ENCODE data around the gene CADM1.

Gene CADM1

GRCh38 chr11:115244758-115245157, 259.5 kb downstream of the CADM1 start:
- no peak overlapping the region for H3K27ac ChIP-seq (ENCODE audit: low read length)
- H2AFZ ChIP-seq (ENCODE audit: low read length), result no peak overlapping the region
- H3K79me2 ChIP-seq (ENCODE audit: low read length), result peaks cover 30% of the 10 kb centered on the region
- no peak for DNase-seq
- H3K4me3 ChIP-seq (ENCODE audit: low read length), result no peak overlapping the region
- H3K27me3 ChIP-seq (replicated peaks; ENCODE audit: insufficient read depth, low read length), result no peaks in the 10 kb centered on the region
- TF ChIP-seq EZH2phosphoT487 (IDR thresholded peaks at IDR 0.05; ENCODE audit: low read length) (no peak), CTCF (IDR thresholded peaks at IDR 0.05; ENCODE audit: low read length) (no peak), EZH2 (optimal IDR thresholded peaks at IDR 0.05; ENCODE audit: low read depth, low read length) (no peak)
- no peaks in the 10 kb centered on the region for H4K20me1 ChIP-seq (ENCODE audit: insufficient read depth, low read length)
- H3K9ac ChIP-seq (ENCODE audit: low read length), result no peak overlapping the region
- no peaks in the 10 kb centered on the region for H3K4me1 ChIP-seq (ENCODE audit: low read length)
- no peaks in the 10 kb centered on the region for H3K9me2 ChIP-seq (replicated peaks; ENCODE audit: insufficient read depth, low read length)
- no peaks in the 10 kb centered on the region for H3F3A ChIP-seq (ENCODE audit: insufficient read depth, low read length)
- H3K9me3 ChIP-seq (replicated peaks; ENCODE audit: insufficient read depth, low read length), result no peaks in the 10 kb centered on the region
- no peak overlapping the region for H3K4me2 ChIP-seq (ENCODE audit: low read depth, low read length)
- no peaks in the 10 kb centered on the region for H3K36me3 ChIP-seq (replicated peaks; ENCODE audit: insufficient read depth, low read length)

- H3K4me1 ChIP-seq (ENCODE audit: low read length), result no peaks in the 10 kb centered on the region
- H3F3A ChIP-seq (ENCODE audit: insufficient read depth, low read length), result no peaks in the 10 kb centered on the region
- no peaks in the 10 kb centered on the region for H3K9me2 ChIP-seq (replicated peaks; ENCODE audit: insufficient read depth, low read length)
- no peaks in the 10 kb centered on the region for H3K27me3 ChIP-seq (replicated peaks; ENCODE audit: insufficient read depth, low read length)
- H3K27ac ChIP-seq (ENCODE audit: low read length), result no peak overlapping the region
- no peak overlapping the region for H2AFZ ChIP-seq (ENCODE audit: low read length)
- no peaks in the 10 kb centered on the region for H4K20me1 ChIP-seq (ENCODE audit: insufficient read depth, low read length)
- no peaks in the 10 kb centered on the region for H3K36me3 ChIP-seq (replicated peaks; ENCODE audit: insufficient read depth, low read length)
- no peak overlapping the region for H3K9ac ChIP-seq (ENCODE audit: low read length)
- H3K79me2 ChIP-seq (ENCODE audit: low read length), result peaks cover 30% of the 10 kb centered on the region
- no peak overlapping the region for H3K4me2 ChIP-seq (ENCODE audit: low read depth, low read length)
- no peak for DNase-seq
- H3K9me3 ChIP-seq (replicated peaks; ENCODE audit: insufficient read depth, low read length), result no peaks in the 10 kb centered on the region
- no peak overlapping the region for H3K4me3 ChIP-seq (ENCODE audit: low read length)
- TF ChIP-seq EZH2 (optimal IDR thresholded peaks at IDR 0.05; ENCODE audit: low read depth, low read length) (no peak), EZH2phosphoT487 (IDR thresholded peaks at IDR 0.05; ENCODE audit: low read length) (no peak), CTCF (IDR thresholded peaks at IDR 0.05; ENCODE audit: low read length) (no peak)
Observed at GRCh38 chr11:115244296-115244695, 259.9 kb downstream of the CADM1 start.

GRCh38 chr11:115242982-115243381, 261.2 kb downstream of the CADM1 start:
- H3K9me3 ChIP-seq (replicated peaks; ENCODE audit: insufficient read depth, low read length), result no peaks in the 10 kb centered on the region
- no peak overlapping the region for H3K27ac ChIP-seq (ENCODE audit: low read length)
- no peak overlapping the region for H3K4me2 ChIP-seq (ENCODE audit: low read depth, low read length)

More at GRCh38 chr11:115242982-115243381, 261.2 kb downstream of the CADM1 start:
- no peak for DNase-seq
- Histone ChIP-seq H4K20me1 (ENCODE audit: insufficient read depth, low read length) (no peaks in the 10 kb centered on the region), H2AFZ (ENCODE audit: low read length) (no peak overlapping the region), H3F3A (ENCODE audit: insufficient read depth, low read length) (no peaks in the 10 kb centered on the region), H3K9me2 (replicated peaks; ENCODE audit: insufficient read depth, low read length) (no peaks in the 10 kb centered on the region), H3K36me3 (replicated peaks; ENCODE audit: insufficient read depth, low read length) (0 out of 2 replicates have a peak, but pooled peaks cover 8% of the 10 kb centered on the region), H3K27me3 (replicated peaks; ENCODE audit: insufficient read depth, low read length) (no peaks in the 10 kb centered on the region), H3K4me1 (ENCODE audit: low read length) (no peaks in the 10 kb centered on the region), H3K4me3 (ENCODE audit: low read length) (no peak overlapping the region), H3K79me2 (ENCODE audit: low read length) (peaks cover 30% of the 10 kb centered on the region), H3K9ac (ENCODE audit: low read length) (no peak overlapping the region)
- TF ChIP-seq CTCF (IDR thresholded peaks at IDR 0.05; ENCODE audit: low read length), result no peak
- no peak for TF ChIP-seq EZH2 (optimal IDR thresholded peaks at IDR 0.05; ENCODE audit: low read depth, low read length)
- TF ChIP-seq EZH2phosphoT487 (IDR thresholded peaks at IDR 0.05; ENCODE audit: low read length), result no peak
